ELR (cell line): Measurements from ENCODE around the gene ZNF606.

Experiments used
- DNase-seq: peaks from one replicate; pipeline ENCODE4 v3.0.0-alpha.2; 2015; ENCODE audit warnings: low read depth

Gene ZNF606

DNA sequence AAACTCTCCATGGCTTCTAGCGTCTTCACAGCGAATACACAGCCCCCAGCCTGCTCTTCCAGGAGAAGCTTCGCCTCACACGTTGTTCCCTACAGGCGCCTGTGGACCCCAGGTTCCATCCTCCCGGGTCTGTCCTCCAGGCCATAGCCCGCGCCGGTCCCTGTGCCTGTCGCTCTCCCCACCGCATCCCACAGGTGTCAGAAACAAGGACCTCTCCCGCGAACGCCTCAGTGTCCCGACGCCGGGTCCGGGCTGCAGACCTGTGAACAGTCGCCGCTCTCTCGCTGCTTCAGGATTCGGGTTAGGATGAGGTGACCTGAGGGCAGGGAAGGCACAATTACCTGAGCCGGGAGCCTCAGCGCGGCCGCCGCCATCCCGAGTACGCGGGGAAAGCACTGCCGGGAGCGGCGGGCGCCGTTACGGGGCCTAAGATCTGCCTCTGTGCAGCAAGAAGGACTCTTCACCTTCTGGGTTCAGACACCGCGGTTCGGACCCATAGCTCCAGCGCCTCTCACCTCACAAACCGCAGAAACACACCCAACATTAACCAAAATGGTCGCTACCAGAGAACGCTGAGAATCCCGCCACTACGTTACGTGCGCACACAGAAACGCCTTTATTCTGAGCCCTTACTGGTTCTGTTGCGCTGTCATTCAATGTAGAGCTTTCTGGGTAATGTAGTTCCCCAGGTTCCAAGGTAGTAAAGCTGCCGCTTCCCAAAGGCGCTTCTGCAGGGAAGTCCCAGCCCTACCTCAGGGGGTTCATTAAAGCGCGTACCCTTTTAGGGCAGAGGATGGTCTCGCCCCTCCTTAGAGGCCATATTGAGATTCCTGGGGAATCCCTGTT lies 67.6 kb downstream of the ZNF606 start, which contains the start of gene ZNF418:
TSS of gene ZNF418 (minus strand) at position 583 of the 846 bp plus-strand sequence. CDS start 1,580 bp downstream, outside the sequence.
- peak; percentile 80 for DNase-seq

DNA sequence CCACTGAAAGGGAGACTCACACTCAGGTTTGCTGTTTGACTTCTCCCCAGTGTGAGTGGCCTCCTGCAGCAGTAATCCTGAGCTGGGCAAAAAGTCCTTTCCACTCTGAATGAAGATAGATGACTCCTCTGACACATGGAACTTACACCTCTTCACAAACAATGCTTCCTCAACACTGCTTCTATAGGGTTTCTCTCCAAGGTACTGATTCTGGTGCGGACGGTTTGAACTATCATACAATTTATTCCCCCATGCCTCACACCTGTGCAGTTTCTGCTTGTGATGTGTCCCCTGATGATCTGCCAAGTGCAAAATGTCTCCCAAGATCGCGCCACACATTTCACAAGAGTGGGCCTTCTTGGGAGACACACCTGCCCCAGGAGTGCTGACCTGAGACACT lies 75.0 kb downstream of the ZNF606 start:
- DNase-seq: no peak
